ENCODE data around the gene MUSK. TPM values are rescaled to one million over a fixed set of nuclear protein-coding genes. Genes with fewer than 3 reads are reported as not detected.

Gene MUSK
- total and polyA plus RNA-seq, 2 of the 4 experiments (the other 2 are of a cell fraction) = 0.07 to 0.18 TPM

- Histone ChIP-seq H2AFZ (replicated peaks; ENCODE audit: low read length, poor library complexity) (no peak overlapping the region), H4K8ac (ENCODE audit: low read depth in 2 of 2, low read length in 2 of 2) (peak overlapping the region; percentile 5 to 26; a peak in 2 of 4 replicates), H2AK5ac (ENCODE audit: low read depth, low read length) (no peak overlapping the region), H3K4me1 (ENCODE audit: control insufficient read depth, insufficient read depth, low read length) (no peaks in the 10 kb centered on the region), H3K27me3 (ENCODE audit: control insufficient read depth, insufficient read depth, low read length) (no peaks in the 10 kb centered on the region), H3K9ac (ENCODE audit: low read depth, low read length) (no peak overlapping the region), H3K56ac (ENCODE audit: extremely low read depth, insufficient read depth, low read length) (no peak overlapping the region), H2BK20ac (ENCODE audit: low read depth, low read length) (peak overlapping the region; percentile 77), H3K27ac (ENCODE audit: insufficient read depth, low read length) (no peak overlapping the region), H3K4me3 (ENCODE audit: insufficient read depth, low read depth, low read length) (no peak overlapping the region), H2AK9ac (replicated peaks; ENCODE audit: low read depth, low read length, poor library complexity) (no peak overlapping the region), H3K4ac (ENCODE audit: low read depth, low read length) (peak overlapping the region; percentile 20; the same call in 1 of the 2 replicates), H3K9me1 (ENCODE audit: insufficient read depth, low read length) (peaks cover 4% of the 10 kb centered on the region; the same call in 1 of the 2 replicates), H3K18ac (ENCODE audit: low read depth, low read length) (no peak overlapping the region), H3K79me1 (ENCODE audit: low read depth in 1 of 2, low read length in 2 of 2) (peaks cover 0 to 6% of the 10 kb centered on the region in 2 experiments; a peak in 1 of 4 replicates), H3K4me2 (ENCODE audit: low read depth, low read length) (no peak overlapping the region), H4K5ac (ENCODE audit: low read depth, low read length) (no peak overlapping the region), H4K20me1 (ENCODE audit: insufficient read depth, low read length) (no peaks in the 10 kb centered on the region), H4K91ac (ENCODE audit: insufficient read depth, low read depth, low read length) (0 out of 2 replicates have a peak overlapping the region, but pooled peaks have one; percentile 11), H3K36me3 (ENCODE audit: control insufficient read depth, insufficient read depth, low read length) (no peaks in the 10 kb centered on the region), H2BK15ac (ENCODE audit: low read depth, low read length) (peak overlapping the region; percentile 71; the same call in 2 of the 3 replicates), H2BK120ac (ENCODE audit: low read depth, low read length) (peak overlapping the region; percentile 70; the same call in 1 of the 2 replicates), H3K9me3 (ENCODE audit: control insufficient read depth, insufficient read depth, low read length) (no peaks in the 10 kb centered on the region), H2BK5ac (ENCODE audit: low read depth, low read length, poor library complexity, severe bottlenecking) (no peak overlapping the region), H3K23ac (ENCODE audit: low read depth, low read length) (no peak overlapping the region), H3K14ac (replicated peaks; ENCODE audit: low read depth, low read length) (peak overlapping the region; percentile 64)
- POLR2A ChIA-PET (ENCODE audit: unreplicated experiment) = no interaction called here
- CTCF ChIA-PET = no interaction called here
- in situ Hi-C loops (cut with MboI; ENCODE audit: low sequenced_read_pairs) (no loop called here), intact Hi-C loops (cut with micrococcal nuclease) (no loop called here), dilution Hi-C loops (cut with HindIII; ENCODE audit: low sequenced_read_pairs, unreplicated experiment) (loop anchor here (25.0 kb wide), 1 partner anchor 97 kb away; no protein-coding TSS in a partner anchor)
- ATAC-seq (ENCODE audit: low read depth) (no peak), DNase-seq (no peak)
- TF ChIP-seq FOS (IDR thresholded peaks at IDR 0.05; ENCODE audit: low read depth, low read length) (no peak), RCOR1 (IDR thresholded peaks at IDR 0.05; ENCODE audit: insufficient replicate concordance, low read length) (no peak), MAZ (IDR thresholded peaks at IDR 0.05; ENCODE audit: borderline replicate concordance, low read depth, low read length) (no peak), BHLHE40 (IDR thresholded peaks at IDR 0.05; ENCODE audit: low read depth, low read length) (no peak), RAD21 (IDR thresholded peaks at IDR 0.05; ENCODE audit: low read length) (no peak), NFE2L2 (IDR thresholded peaks at IDR 0.05; ENCODE audit: low read depth, low read length) (no peak), CTCF (conservative IDR thresholded peaks at IDR 0.05; ENCODE audit: low read depth, low read length) (no peak), MXI1 (IDR thresholded peaks at IDR 0.05; ENCODE audit: borderline replicate concordance, low read depth, low read length) (no peak), MAFK (IDR thresholded peaks at IDR 0.05; ENCODE audit: low read depth, low read length) (no peak), POLR2A (IDR thresholded peaks at IDR 0.05; ENCODE audit: low read depth, low read length) (no peak), CHD1 (IDR thresholded peaks at IDR 0.05; ENCODE audit: low read depth, low read length) (no peak), CEBPB (IDR thresholded peaks at IDR 0.05; ENCODE audit: low read depth, low read length) (no peak), SMC3 (IDR thresholded peaks at IDR 0.05; ENCODE audit: low read depth, low read length) (no peak), RFX5 (IDR thresholded peaks at IDR 0.05; ENCODE audit: low read depth, low read length) (no peak), USF2 (IDR thresholded peaks at IDR 0.05; ENCODE audit: low read depth, low read length) (no peak)
- TF ChIP-seq, protein P1, sequence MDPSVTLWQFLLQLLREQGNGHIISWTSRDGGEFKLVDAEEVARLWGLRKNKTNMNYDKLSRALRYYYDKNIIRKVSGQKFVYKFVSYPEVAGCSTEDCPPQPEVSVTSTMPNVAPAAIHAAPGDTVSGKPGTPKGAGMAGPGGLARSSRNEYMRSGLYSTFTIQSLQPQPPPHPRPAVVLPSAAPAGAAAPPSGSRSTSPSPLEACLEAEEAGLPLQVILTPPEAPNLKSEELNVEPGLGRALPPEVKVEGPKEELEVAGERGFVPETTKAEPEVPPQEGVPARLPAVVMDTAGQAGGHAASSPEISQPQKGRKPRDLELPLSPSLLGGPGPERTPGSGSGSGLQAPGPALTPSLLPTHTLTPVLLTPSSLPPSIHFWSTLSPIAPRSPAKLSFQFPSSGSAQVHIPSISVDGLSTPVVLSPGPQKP (IDR thresholded peaks at IDR 0.05; ENCODE audit: borderline replicate concordance, low read depth, low read length) = no peak
- BruUV-seq (replicated peaks) = no TSS peak
- WGBS, 2 experiments (ENCODE audit: extremely low coverage in 2 of 2, insufficient read length in 1 of 2) = no CpG with 5 or more reads among the region's 3 CpGs
These were observed 140.5 kb downstream of the MUSK start for GRCh38 chr9:110809038-110809595.

Data from IMR-90 (cell line).